Endothelial cell of umbilical vein (primary cell): ENCODE measurements around the gene PFDN5. TPM values are rescaled to one million over a fixed set of nuclear protein-coding genes. Genes with fewer than 3 reads are reported as not detected.

Experiments
- BruUV-seq: library from RNA; stranded (reverse); fragments of 400-500 nt; replicated peaks from 2 replicates; lab custom pipeline; 2021; lab: Mats Ljungman, UMichigan
- CTCF ChIA-PET: fragments of 300-600, 350-600 bp; sonication (Branson Sonifier 250); formaldehyde crosslinking; loops from one replicate; lab custom pipeline; 2021; ENCODE audit warnings: antibody characterized with exemption, inconsistent platforms; lab: Charles Lee
- POLR2A ChIA-PET: fragments of 300-600, 350-600 bp; sonication (Branson Sonifier 250); formaldehyde crosslinking; loops from one replicate; lab custom pipeline; 2021; ENCODE audit warnings: antibody characterized with exemption, inconsistent platforms; lab: Charles Lee
- DNase-seq: peaks from one replicate; pipeline ENCODE4 v3.0.0-alpha.2; 2011; ENCODE audit warnings: low read depth, low spot score
- FAIRE-seq: peaks from 2 replicates; lab custom pipeline; 2011; peaks lifted over from hg19 to GRCh38; lab: Jason Lieb, UNC
- H2AFZ ChIP-seq: 2 replicates; pipeline ENCODE4 v1.6.0; 2012; ENCODE audit warnings: low read depth, low read length, control low read depth, inconsistent platforms
- H3K27ac ChIP-seq: 2 replicates; pipeline ENCODE4 v1.5.1; 2011; ENCODE audit warnings: low read depth, mild to moderate bottlenecking, control low read depth, low read length, moderate library complexity; ENCODE audit not compliant: insufficient read depth
- H3K27me3 ChIP-seq, 2 experiments: 2 replicates each; pipeline versions ENCODE4 v1.6.0 to v1.6.1; 2011; ENCODE audit warnings: low read length in 2 of 2, mixed read lengths in 1 of 2; ENCODE audit not compliant: control insufficient read depth in 2 of 2, insufficient read depth in 2 of 2
- H3K36me3 ChIP-seq, 2 experiments: 2 replicates in 1 of 2; 3 replicates in 1 of 2; pipeline ENCODE4 v1.5.1; 2011; ENCODE audit warnings: low read length in 2 of 2, mild to moderate bottlenecking in 1 of 2, moderate library complexity in 1 of 2; ENCODE audit not compliant: control insufficient read depth in 2 of 2, insufficient read depth in 2 of 2; ENCODE audit errors: extremely low read depth in 1 of 2
- H3K4me1 ChIP-seq: 3 replicates; pipeline ENCODE4 v1.5.1; 2011; ENCODE audit warnings: mild to moderate bottlenecking, low read length; ENCODE audit not compliant: control insufficient read depth, insufficient read depth; ENCODE audit errors: extremely low read depth
- H3K4me2 ChIP-seq: 2 replicates; pipeline ENCODE4 v1.6.1; 2011; ENCODE audit warnings: low read length, control low read depth, mixed read lengths; ENCODE audit not compliant: insufficient read depth
- H3K4me3 ChIP-seq, 3 experiments: fragments of 200-600 bp in 1 of 3; sonication (generic), shearing (Covaris generic) in 1 of 3; replicated peaks in 1 of 3; 2 replicates each; pipeline ENCODE4 v1.5.1; 2011 to 2016; ENCODE audit warnings: control low read depth in 3 of 3, low read length in 3 of 3, mild to moderate bottlenecking in 2 of 3, inconsistent platforms in 1 of 3, low read depth in 1 of 3, moderate library complexity in 1 of 3; ENCODE audit not compliant: insufficient read depth in 1 of 3
- H3K79me2 ChIP-seq: 2 replicates; pipeline ENCODE4 v1.6.0; 2012; ENCODE audit warnings: low read length, inconsistent platforms; ENCODE audit not compliant: control insufficient read depth, insufficient read depth
- H3K9ac ChIP-seq: replicated peaks from 2 replicates; pipeline ENCODE3; 2011; ENCODE audit warnings: low read length, control low read depth; ENCODE audit not compliant: insufficient read depth; ENCODE audit errors: extremely low read depth
- H3K9me1 ChIP-seq: replicated peaks from 3 replicates; pipeline ENCODE4 v1.6.0; 2011; ENCODE audit warnings: mild to moderate bottlenecking, low read length; ENCODE audit not compliant: control insufficient read depth, insufficient read depth; ENCODE audit errors: extremely low read depth
- H3K9me3 ChIP-seq: replicated peaks from 2 replicates; pipeline ENCODE4 v1.5.1; 2012; ENCODE audit warnings: low read length, inconsistent platforms; ENCODE audit not compliant: control insufficient read depth, insufficient read depth
- H4K20me1 ChIP-seq: replicated peaks from 2 replicates; pipeline ENCODE3; 2011; ENCODE audit warnings: mild to moderate bottlenecking, low read length; ENCODE audit not compliant: control insufficient read depth, insufficient read depth; ENCODE audit errors: extremely low read depth
- EZH2 ChIP-seq: IDR thresholded peaks from 2 replicates; pipeline ENCODE4 v1.6.1; 2012; ENCODE audit warnings: borderline replicate concordance, low read depth, mild to moderate bottlenecking, moderate library complexity, low read length, inconsistent platforms; ENCODE audit not compliant: severe bottlenecking
- FOS ChIP-seq: IDR thresholded peaks from 2 replicates; pipeline ENCODE4 v1.6.1; 2011; ENCODE audit warnings: mild to moderate bottlenecking, low read length, moderate library complexity, borderline replicate concordance; ENCODE audit not compliant: insufficient read depth
- GATA2 ChIP-seq: IDR thresholded peaks from 2 replicates; pipeline ENCODE4 v1.7.0; 2011; ENCODE audit warnings: low read depth, mild to moderate bottlenecking, moderate library complexity, mixed read lengths, low read length; ENCODE audit not compliant: insufficient read length, insufficient read depth
- JUN ChIP-seq: IDR thresholded peaks from 2 replicates; pipeline ENCODE4 v1.6.1; 2011; ENCODE audit warnings: borderline replicate concordance, low read depth; ENCODE audit not compliant: insufficient read length, insufficient read depth
- MYC ChIP-seq: IDR thresholded peaks from one replicate; pipeline ENCODE4 v1.6.1; 2011; ENCODE audit warnings: mild to moderate bottlenecking, low read depth, low read length
- POLR2A ChIP-seq: IDR thresholded peaks from 2 replicates; pipeline ENCODE4 v1.6.1; 2012; ENCODE audit warnings: low read depth, mild to moderate bottlenecking, control low read depth, low read length
- POLR2AphosphoS5 ChIP-seq: IDR thresholded peaks from 2 replicates; pipeline ENCODE4 v1.6.1; 2012; ENCODE audit warnings: low read depth, mild to moderate bottlenecking, control low read depth, low read length, moderate library complexity; ENCODE audit not compliant: insufficient read depth
- dilution Hi-C: fragments of 300-500 bp; cut with MboI; formaldehyde crosslinking; loops from one replicate; pipeline ENCODE4 v1.15.0; 2019; ENCODE audit warnings: low sequenced_read_pairs; ENCODE audit not compliant: extremely low pct_ligation_motif_present
- intact Hi-C: fragments of 100-400 bp; cut with micrococcal nuclease; formaldehyde crosslinking; loops from one replicate; pipeline ENCODE4 v1.10.0; 2022
- polyA plus RNA-seq, 4 experiments: library from polyadenylated mRNA; depleted of rRNA in 3 of 4; stranded (reverse) in 3 of 4; unstranded in 1 of 4; fragments of >200 nt; gene quantifications; 2 replicates each; pipeline versions ENCODE4 v1.2.1 to v1.2.3, GENCODE V29; 2011 to 2012; ENCODE audit warnings: missing spikeins in 1 of 4
- total RNA-seq: library from RNA; stranded (reverse); gene quantifications from 2 replicates; pipeline ENCODE4 v1.2.3, GENCODE V29; 2021
- TF ChIP-seq, protein P1 (sequence below), 2 donors: IDR thresholded peaks; 1 replicate in 1 of 2; 2 replicates in 1 of 2; pipeline ENCODE4 v1.5.1; 2011; ENCODE audit warnings: low read length in 2 of 2, mild to moderate bottlenecking in 2 of 2, moderate library complexity in 2 of 2, control low read depth in 1 of 2, inconsistent platforms in 1 of 2, low read depth in 1 of 2; ENCODE audit not compliant: insufficient read depth in 1 of 2; ENCODE audit errors: extremely low read depth in 1 of 2
- TF ChIP-seq, protein P2 (sequence below): IDR thresholded peaks from 2 replicates; pipeline ENCODE4 v1.6.1; 2011; ENCODE audit not compliant: insufficient read depth, insufficient read length

The PFDN5 gene
- total and polyA plus RNA-seq, 2 donors (not counting 3 experiments of a cell fraction or from before 2014, with no cell fraction given) = 301 to 745 TPM

DNA sequence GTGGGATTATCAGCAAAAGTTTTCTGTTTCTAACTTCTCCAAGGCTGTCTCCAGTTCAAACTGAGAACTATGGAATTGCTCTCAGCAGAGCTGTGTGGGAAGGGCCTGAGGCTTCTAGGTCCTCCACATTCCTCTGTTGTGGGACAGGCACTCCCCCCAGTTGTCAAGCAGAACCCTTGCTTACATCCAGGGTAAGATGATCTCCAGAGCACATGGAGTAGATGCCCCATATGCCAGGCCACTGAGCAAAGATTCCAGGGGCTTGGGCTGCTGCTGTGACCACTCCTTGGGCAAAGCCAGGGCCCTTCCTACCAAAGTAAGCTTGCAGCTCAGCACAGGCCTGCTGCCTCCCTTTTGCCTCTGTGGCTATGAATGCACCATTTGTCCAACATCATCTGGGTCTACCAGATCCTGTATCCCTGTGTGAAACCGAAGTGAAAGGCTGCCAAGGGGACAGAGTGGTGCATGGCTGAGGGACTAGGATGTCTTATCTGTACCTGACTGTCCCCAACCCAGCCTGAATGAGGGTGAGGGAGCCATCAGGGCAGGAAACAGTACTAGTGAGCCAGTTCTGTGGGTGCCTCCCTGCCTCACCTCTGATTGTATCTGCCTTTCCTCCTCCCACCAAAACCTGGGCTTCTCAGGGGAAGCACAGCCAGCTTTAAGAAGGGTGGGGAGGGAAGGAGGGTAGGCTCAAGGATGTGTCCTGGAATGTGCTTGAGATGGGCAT, 40.4 kb upstream of the PFDN5 start:
- Histone ChIP-seq H3K27ac (no peak overlapping the region), H3K4me1 (peaks cover 22% of the 10 kb centered on the region), H3K79me2 (peaks cover 16% of the 10 kb centered on the region), H3K27me3 (no peaks in the 10 kb centered on the region), H3K9ac (no peak overlapping the region), H4K20me1 (no peaks in the 10 kb centered on the region), H3K9me3 (no peaks in the 10 kb centered on the region), H3K9me1 (no peaks in the 10 kb centered on the region), H3K4me2 (no peak overlapping the region), H3K36me3 (peaks cover 2 to 6% of the 10 kb centered on the region in 2 experiments), H3K4me3 (no peak overlapping the region), H2AFZ (no peak overlapping the region)
- ChIA-PET CTCF (interaction anchor here (1.9 to 3.9 kb wide), 2 partner anchors 13 to 41 kb away, joined by 4 to 54 read pairs; partner anchors contain the start of gene ESPL1), POLR2A (no interaction called here)
- no peak for TF ChIP-seq GATA2
- no peak for TF ChIP-seq JUN
- TF ChIP-seq EZH2 = no peak
- TF ChIP-seq FOS = no peak
- no peak for TF ChIP-seq POLR2AphosphoS5
- TF ChIP-seq POLR2A = no peak
- TF ChIP-seq, protein P1, sequence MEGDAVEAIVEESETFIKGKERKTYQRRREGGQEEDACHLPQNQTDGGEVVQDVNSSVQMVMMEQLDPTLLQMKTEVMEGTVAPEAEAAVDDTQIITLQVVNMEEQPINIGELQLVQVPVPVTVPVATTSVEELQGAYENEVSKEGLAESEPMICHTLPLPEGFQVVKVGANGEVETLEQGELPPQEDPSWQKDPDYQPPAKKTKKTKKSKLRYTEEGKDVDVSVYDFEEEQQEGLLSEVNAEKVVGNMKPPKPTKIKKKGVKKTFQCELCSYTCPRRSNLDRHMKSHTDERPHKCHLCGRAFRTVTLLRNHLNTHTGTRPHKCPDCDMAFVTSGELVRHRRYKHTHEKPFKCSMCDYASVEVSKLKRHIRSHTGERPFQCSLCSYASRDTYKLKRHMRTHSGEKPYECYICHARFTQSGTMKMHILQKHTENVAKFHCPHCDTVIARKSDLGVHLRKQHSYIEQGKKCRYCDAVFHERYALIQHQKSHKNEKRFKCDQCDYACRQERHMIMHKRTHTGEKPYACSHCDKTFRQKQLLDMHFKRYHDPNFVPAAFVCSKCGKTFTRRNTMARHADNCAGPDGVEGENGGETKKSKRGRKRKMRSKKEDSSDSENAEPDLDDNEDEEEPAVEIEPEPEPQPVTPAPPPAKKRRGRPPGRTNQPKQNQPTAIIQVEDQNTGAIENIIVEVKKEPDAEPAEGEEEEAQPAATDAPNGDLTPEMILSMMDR (IDR thresholded peaks at IDR 0.05; ENCODE audit: extremely low read depth in 1 of 2, insufficient read depth in 1 of 2, low read depth in 1 of 2, low read length in 2 of 2) = no peak
- TF ChIP-seq MYC = no peak
- TF ChIP-seq, protein P2, sequence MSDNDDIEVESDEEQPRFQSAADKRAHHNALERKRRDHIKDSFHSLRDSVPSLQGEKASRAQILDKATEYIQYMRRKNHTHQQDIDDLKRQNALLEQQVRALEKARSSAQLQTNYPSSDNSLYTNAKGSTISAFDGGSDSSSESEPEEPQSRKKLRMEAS = no peak
- BruUV-seq = no TSS peak
- no peak for FAIRE-seq
- intact Hi-C loops (no loop called here), dilution Hi-C loops (no loop called here)
- no peak for DNase-seq
